Parathyroid adenoma (tissue), 2 donors: ENCODE measurements around the gene DNMT3A.

Source experiments
- H2AFZ ChIP-seq: fragments of 300-600 bp; sonication (generic); one replicate; pipeline ENCODE4 v1.7.0; 2017; ENCODE audit warnings: antibody characterized with exemption, mild to moderate bottlenecking
- H3K27ac ChIP-seq: fragments of 300-600 bp; sonication (generic); one replicate; pipeline ENCODE4 v1.7.0; 2017
- H3K27me3 ChIP-seq: fragments of 300-600 bp; sonication (generic); one replicate; pipeline ENCODE4 v1.7.0; 2017; ENCODE audit warnings: low read length; ENCODE audit not compliant: control insufficient read depth, insufficient read depth
- H3K36me3 ChIP-seq: fragments of 300-600 bp; sonication (generic); one replicate; pipeline ENCODE4 v1.7.0; 2017; ENCODE audit warnings: low read length; ENCODE audit not compliant: control insufficient read depth, insufficient read depth
- H3K4me1 ChIP-seq: fragments of 300-600 bp; sonication (generic); one replicate; pipeline ENCODE4 v1.7.0; 2017; ENCODE audit warnings: control low read depth
- H3K4me2 ChIP-seq: fragments of 300-600 bp; sonication (generic); one replicate; pipeline ENCODE4 v1.7.0; 2017; ENCODE audit warnings: low read length
- H3K4me3 ChIP-seq: fragments of 300-600 bp; sonication (generic); one replicate; pipeline ENCODE4 v1.7.0; 2017; ENCODE audit warnings: low read depth, low read length
- H3K79me2 ChIP-seq: fragments of 300-600 bp; sonication (generic); one replicate; pipeline ENCODE4 v1.7.0; 2017; ENCODE audit warnings: control low read depth
- H3K9ac ChIP-seq: fragments of 300-600 bp; sonication (generic); one replicate; pipeline ENCODE4 v1.7.0; 2017; ENCODE audit warnings: mild to moderate bottlenecking
- H3K9me3 ChIP-seq: fragments of 300-600 bp; sonication (generic); one replicate; pipeline ENCODE4 v1.7.0; 2017; ENCODE audit warnings: low read length; ENCODE audit not compliant: control insufficient read depth
- CTCF ChIP-seq: fragments of 300-600 bp; sonication (generic); IDR thresholded peaks from one replicate; pipeline ENCODE4 v1.7.0; 2017; ENCODE audit warnings: antibody characterized with exemption, mild to moderate bottlenecking
- donor health status: primary hyperparathyroidism.

The DNMT3A gene

GRCh38 chr2:25227576-25227975 is 114.1 kb downstream of the DNMT3A start:
- H3K4me1 ChIP-seq, result no peaks in the 10 kb centered on the region
- H3K4me2 ChIP-seq, result no peak overlapping the region
- H2AFZ ChIP-seq, result no peak overlapping the region
- no peaks in the 10 kb centered on the region for H3K27me3 ChIP-seq
- H3K9me3 ChIP-seq, result no peaks in the 10 kb centered on the region
- no peaks in the 10 kb centered on the region for H3K36me3 ChIP-seq
- no peaks in the 10 kb centered on the region for H3K79me2 ChIP-seq
- no peak overlapping the region for H3K4me3 ChIP-seq
- no peak overlapping the region for H3K9ac ChIP-seq
- H3K27ac ChIP-seq, result no peak overlapping the region
- no peak for TF ChIP-seq CTCF

- TF ChIP-seq CTCF, result no peak
- Histone ChIP-seq H3K79me2 (no peaks in the 10 kb centered on the region), H3K27me3 (no peaks in the 10 kb centered on the region), H3K4me2 (no peak overlapping the region), H3K4me3 (no peak overlapping the region), H3K27ac (no peak overlapping the region), H3K9me3 (no peaks in the 10 kb centered on the region), H2AFZ (no peak overlapping the region), H3K36me3 (no peaks in the 10 kb centered on the region), H3K4me1 (no peaks in the 10 kb centered on the region), H3K9ac (no peak overlapping the region)
Measured at GRCh38 chr2:25226827-25227226, 114.9 kb downstream of the DNMT3A start.

GRCh38 chr2:25222477-25223121 is 119.1 kb downstream of the DNMT3A start:
- no peak overlapping the region for H2AFZ ChIP-seq
- H3K79me2 ChIP-seq, result no peaks in the 10 kb centered on the region
- H3K4me3 ChIP-seq, result no peak overlapping the region
- H3K4me2 ChIP-seq, result no peak overlapping the region
- TF ChIP-seq CTCF, result no peak
- no peaks in the 10 kb centered on the region for H3K36me3 ChIP-seq
- no peaks in the 10 kb centered on the region for H3K27me3 ChIP-seq
- no peak overlapping the region for H3K27ac ChIP-seq
- H3K9ac ChIP-seq, result no peak overlapping the region
- H3K9me3 ChIP-seq, result no peaks in the 10 kb centered on the region
- no peaks in the 10 kb centered on the region for H3K4me1 ChIP-seq

- TF ChIP-seq CTCF, result no peak
- Histone ChIP-seq H3K4me3 (no peak overlapping the region), H3K79me2 (no peaks in the 10 kb centered on the region), H3K27me3 (no peaks in the 10 kb centered on the region), H3K9ac (no peak overlapping the region), H3K9me3 (no peaks in the 10 kb centered on the region), H3K27ac (no peak overlapping the region), H3K36me3 (no peaks in the 10 kb centered on the region), H3K4me2 (no peak overlapping the region), H2AFZ (no peak overlapping the region), H3K4me1 (no peaks in the 10 kb centered on the region)
Measured at GRCh38 chr2:25221579-25221978, 120.1 kb downstream of the DNMT3A start.

- Histone ChIP-seq H3K79me2 (no peaks in the 10 kb centered on the region), H3K4me1 (no peaks in the 10 kb centered on the region), H2AFZ (no peak overlapping the region), H3K4me3 (no peak overlapping the region), H3K4me2 (no peak overlapping the region), H3K27ac (no peak overlapping the region), H3K9me3 (no peaks in the 10 kb centered on the region), H3K36me3 (no peaks in the 10 kb centered on the region), H3K9ac (no peak overlapping the region), H3K27me3 (no peaks in the 10 kb centered on the region)
- TF ChIP-seq CTCF, result no peak
Measured at GRCh38 chr2:25220313-25220712, 121.4 kb downstream of the DNMT3A start.
